UCSD-AML1 (cell line): ENCODE measurements around the gene AIPL1.

Experiments used
- DNase-seq: peaks from one replicate; lab custom pipeline; 2025; ENCODE audit not compliant: unreplicated experiment; lab: John Stamatoyannopoulos, UW

The AIPL1 gene

DNA sequence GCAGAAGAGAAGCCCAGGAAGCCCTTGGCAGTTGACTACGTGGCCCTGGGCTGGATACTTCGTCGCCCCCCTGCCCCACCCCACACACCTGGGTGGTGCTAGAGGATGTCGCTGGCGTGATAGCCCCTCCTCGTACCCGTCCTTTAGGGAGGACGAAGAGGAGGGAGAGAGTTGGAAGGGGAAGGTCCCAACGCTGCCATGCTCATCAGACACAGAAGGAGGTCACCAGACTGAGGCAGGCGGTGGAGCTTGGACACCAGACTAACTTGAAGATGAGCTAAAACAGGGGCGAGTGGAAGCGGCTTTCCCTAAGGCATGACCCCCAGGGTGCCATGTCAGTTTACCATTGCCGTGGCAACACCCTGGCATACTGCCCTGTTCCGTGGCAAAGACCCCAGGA is 11.0 kb downstream of the AIPL1 start:
- no peak for DNase-seq

- no peak for DNase-seq
Measured at GRCh38 chr17:6422654-6423241, 12.2 kb downstream of the AIPL1 start.

DNA sequence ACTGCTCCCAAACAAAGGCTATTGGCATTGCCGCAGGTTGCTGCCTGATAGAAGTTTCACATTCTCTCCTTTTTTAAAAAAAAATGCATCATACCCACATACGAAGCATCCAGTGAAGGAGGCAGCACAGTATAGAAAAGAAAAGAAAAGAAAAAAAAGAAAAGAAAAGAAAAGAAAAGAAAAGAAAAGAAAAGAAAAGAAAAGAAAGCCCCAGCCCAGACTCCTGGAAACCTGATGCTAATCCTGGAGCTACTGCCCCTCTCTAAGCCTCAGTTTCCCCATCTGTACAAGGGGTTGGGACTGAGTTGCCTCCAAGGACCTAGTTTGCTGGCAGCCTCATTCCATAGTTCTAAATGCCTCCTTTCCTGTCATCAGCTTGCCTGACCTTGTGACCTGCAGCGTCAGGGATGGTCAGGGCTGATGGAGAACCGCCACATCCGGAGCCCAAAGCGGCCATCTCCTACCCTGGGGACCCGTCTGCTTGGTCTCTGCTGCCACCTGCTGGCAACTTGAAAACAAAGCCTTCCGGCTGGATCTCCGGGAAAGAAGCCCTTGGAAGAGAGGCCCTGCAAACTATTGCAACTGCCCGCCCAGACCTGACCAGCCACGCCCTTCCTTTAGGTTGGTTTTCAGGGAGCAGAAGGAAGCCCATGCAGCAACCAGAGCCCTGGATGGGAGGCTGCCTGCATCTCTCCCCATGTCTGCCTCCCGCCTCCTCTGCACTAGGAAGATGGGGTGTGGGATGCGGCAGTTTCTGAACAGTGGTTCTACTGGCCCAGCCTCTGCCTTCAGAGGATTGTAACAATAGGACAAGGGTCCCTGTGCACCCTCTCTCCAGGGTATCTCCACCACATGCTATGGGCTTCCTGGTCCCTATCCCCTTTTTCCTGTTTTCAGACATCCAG is 13.0 kb downstream of the AIPL1 start:
- DNase-seq: peak; percentile 77

- DNase-seq: no peak
Measured at GRCh38 chr17:6420173-6420641, 14.7 kb downstream of the AIPL1 start.

DNA sequence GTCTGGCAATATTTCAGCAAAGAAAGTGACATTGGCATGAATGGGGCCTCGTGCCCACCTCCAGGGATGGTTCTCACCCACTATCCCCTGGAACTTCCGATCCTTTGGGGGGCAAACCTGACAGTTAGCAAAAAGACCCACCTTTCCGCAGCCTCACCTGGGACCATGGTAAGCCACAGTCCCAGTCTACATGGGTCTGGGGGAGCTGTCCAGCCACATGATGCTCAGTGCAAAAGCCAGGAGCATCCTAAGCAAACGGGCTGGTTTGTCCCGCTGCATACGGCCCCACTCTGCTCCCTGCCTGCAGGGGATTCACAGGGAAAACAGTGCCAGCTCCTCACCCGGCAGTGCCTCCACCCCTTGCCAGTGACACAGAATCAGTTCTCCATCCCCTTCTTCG is 19.3 kb downstream of the AIPL1 start:
- DNase-seq: no peak

DNA sequence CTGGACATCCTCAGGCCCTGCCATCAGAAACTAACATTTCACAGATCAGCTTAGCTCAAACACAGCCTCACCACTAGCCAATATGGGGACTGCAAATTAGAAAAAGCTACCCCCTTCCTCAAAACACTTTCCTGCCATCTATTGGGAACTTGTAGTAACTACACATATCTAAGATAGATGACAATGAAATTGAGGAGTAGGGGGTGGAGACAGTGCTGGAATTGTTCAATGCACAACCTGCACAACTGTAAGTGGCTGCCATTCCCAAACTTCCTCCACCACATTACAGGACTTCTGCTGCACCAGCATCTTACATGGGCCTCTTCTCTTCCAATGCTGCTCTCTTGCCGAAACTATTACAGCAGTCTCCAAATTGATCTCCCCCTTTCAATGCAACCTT is 21.9 kb downstream of the AIPL1 start:
- no peak for DNase-seq

GRCh38 chr17:6408735-6409134 is 26.2 kb downstream of the AIPL1 start:
- DNase-seq: no peak

GRCh38 chr17:6408276-6408675 is 26.6 kb downstream of the AIPL1 start:
- no peak for DNase-seq

- DNase-seq: no peak
Measured at GRCh38 chr17:6402258-6402657, 32.7 kb downstream of the AIPL1 start.

- no peak for DNase-seq
Measured at GRCh38 chr17:6398955-6399354, 36.0 kb downstream of the AIPL1 start.

DNA sequence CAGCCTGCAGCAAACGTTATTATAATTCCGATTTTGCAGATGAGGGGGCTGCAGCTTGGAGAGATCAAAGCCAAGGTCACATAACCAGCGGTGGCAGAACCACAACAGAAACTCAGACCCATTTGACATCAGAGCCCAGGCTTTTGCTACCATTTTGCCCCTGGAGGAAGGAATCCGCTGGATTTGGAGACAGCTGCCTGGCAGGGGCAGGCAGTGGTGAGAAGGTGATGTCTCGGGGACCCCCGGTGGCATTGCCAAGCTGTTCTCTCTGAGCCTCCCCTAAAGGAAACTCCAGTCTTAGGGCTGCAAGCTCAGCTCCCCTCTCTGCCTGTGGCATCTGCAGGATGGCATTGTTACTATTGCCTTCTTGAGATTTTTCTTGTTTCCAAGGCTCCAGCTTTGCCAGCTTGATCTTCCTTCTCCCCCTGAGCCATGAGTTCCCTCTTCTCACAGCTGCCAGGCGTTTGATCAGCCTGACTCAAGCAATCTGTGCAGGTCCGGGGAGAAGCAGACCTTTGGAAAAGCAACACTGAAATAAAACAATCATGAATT is 40.8 kb downstream of the AIPL1 start:
- DNase-seq: no peak

- DNase-seq: no peak
Measured at GRCh38 chr17:6393351-6393952, 41.5 kb downstream of the AIPL1 start.

GRCh38 chr17:6392609-6393350 is 42.1 kb downstream of the AIPL1 start:
- no peak for DNase-seq

GRCh38 chr17:6388416-6388815 is 46.5 kb downstream of the AIPL1 start:
- no peak for DNase-seq

DNA sequence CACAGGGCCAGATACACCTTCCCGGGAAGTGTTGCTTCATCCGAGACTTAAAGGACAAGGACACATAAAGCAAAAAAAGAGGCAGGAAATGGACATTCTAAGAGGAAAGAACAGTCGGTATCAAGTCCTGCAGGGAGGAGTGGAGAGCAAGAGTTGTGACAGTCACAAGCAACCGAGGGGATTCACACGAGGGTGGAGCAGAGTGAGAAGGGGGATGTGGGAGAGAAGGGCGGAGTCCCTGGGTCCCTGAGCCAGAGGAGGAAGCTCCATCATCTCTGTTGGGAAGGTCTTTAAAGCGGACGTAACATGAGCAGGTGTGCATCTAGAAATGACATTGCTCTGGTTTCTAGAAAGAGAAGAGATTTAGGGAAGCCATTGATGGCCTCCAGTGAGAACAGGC is 47.1 kb downstream of the AIPL1 start:
- no peak for DNase-seq

GRCh38 chr17:6387442-6387841 is 47.5 kb downstream of the AIPL1 start:
- DNase-seq: no peak

DNA sequence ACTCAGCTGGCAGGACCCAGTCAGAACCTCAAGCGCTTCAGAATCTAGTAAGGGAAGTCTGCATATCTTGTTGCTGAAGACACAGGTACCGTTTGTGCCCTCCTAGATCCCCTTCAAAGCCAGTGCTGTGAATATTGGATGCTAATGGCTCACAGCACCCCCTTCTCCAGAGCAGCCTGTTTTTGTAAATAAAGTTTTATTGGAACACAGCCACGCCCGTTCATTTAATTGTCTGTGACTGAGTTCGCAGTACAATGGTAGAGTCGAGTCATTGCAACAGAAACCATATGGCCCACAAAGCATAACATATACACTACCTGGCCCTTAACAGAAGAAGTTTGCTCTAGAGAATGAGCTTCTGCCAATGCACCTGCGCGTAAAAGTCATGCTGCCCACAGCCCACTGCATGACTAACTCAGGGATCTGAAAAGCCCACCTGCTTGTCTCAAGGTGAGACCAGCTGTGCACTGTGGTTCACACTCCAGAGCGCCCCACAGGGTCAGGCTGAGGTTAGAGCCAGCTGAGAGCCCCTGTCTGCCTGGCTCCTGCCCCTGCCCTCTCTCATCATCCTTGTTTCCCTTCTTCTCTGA is 48.8 kb downstream of the AIPL1 start:
- no peak for DNase-seq

DNA sequence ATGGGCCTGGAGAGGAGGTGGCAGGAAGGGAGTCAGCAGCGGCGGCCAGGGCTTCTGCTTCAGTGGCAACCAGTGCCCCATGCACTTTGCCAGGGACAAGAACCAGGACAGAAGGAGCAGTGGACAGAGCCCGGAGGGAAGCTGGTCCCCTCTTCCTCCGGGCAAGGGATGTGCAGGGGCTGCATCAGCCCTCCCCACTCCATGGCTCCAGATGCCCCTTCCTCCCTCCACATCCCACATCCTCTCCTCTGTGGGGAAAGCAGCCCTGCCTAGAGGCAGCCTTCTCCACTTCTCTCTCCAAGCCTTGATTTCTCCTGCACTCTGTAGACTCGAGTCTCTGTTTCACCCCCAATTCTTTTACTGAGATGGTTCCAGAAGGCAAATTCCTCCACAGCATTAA is 50.4 kb downstream of the AIPL1 start:
- DNase-seq: no peak

DNA sequence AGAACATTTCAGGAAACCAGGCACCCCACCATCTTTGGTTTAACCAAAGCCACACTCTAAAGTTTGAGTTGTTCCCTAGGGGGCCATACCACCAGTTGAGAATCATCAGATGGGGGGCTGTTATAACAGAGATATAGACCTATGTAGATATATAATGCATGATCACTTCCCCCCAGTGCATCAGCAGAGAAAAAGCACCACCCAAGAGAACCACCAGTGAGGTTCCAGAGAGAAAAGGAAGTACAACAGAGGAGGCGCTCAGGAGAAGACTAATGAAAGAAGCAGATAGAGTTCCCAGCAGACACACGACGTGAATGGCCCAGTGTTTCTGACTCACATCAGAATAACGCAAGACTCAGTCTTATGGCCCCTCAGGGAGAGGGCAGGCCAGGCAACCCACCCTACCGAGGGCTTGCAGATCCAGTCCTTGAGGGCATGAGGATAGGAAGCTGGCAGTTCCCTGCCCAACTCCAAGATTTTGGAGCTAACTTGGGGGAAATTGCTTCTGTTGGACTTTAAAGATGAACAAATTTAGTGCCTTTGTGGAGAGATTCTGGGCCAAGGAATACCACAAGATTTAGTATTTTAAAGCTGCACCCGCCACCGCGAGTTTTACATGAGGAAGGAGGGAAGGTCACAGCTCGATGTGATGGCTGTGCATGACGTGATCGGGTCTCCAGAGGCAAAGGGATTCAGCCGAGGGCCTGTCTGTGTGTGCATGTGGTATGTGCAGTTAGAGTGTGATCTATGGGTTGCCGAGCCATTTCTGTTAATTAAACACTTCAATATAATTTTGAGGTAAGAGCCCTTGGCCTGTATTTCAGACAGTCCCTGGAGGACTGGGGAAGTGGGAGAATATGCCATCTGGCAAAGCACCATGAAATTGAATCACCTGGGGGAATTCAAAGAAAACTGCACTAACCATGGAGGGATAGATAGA is 53.1 kb downstream of the AIPL1 start:
- DNase-seq: no peak
